SK-N-MC (cell line): Measurements from ENCODE around the gene TMEM131.

Experiments used
- EZH2 ChIP-seq: fragments of 200-600 bp; sonication (generic); IDR thresholded peaks from one replicate; pipeline ENCODE4 v1.6.1; 2017; ENCODE audit warnings: antibody characterized with exemption
- POLR2AphosphoS5 ChIP-seq: IDR thresholded peaks from 2 replicates; pipeline ENCODE4 v1.6.1; 2012; ENCODE audit warnings: mild to moderate bottlenecking, low read depth, low read length, borderline replicate concordance

DNA sequence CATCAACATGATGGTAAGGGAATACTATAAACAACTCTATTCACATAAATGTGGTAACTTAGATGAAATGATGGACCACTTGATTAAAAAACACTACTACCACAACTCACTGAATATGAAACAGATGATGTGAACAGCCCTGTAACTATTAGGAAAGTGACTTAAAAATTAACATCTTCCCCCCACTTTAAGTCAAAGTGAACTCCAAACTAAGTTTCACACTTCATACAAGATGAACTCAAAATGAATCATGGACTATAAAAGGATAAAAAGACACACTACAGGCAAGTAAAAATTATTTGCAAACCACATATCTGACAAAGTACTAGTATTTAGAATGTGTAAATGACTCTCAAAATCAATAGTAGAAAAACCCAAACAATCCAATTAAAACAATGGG lies 210.8 kb downstream of the TMEM131 start:
- TF ChIP-seq EZH2 (no peak), POLR2AphosphoS5 (no peak)
